ENCODE results near the gene FIBP. TPM values are rescaled to one million over a fixed set of nuclear protein-coding genes. Genes with fewer than 3 reads are reported as not detected.

The FIBP gene
- total and polyA plus RNA-seq, 2 experiments from 2014 or later, result 140 to 199 TPM

GRCh38 chr11:65921033-65921555, 32.8 kb upstream of the FIBP start:
- no peak for DNase-seq (ENCODE audit: low read depth in 1 of 2, low spot score in 1 of 2)
- TF ChIP-seq, protein P1, sequence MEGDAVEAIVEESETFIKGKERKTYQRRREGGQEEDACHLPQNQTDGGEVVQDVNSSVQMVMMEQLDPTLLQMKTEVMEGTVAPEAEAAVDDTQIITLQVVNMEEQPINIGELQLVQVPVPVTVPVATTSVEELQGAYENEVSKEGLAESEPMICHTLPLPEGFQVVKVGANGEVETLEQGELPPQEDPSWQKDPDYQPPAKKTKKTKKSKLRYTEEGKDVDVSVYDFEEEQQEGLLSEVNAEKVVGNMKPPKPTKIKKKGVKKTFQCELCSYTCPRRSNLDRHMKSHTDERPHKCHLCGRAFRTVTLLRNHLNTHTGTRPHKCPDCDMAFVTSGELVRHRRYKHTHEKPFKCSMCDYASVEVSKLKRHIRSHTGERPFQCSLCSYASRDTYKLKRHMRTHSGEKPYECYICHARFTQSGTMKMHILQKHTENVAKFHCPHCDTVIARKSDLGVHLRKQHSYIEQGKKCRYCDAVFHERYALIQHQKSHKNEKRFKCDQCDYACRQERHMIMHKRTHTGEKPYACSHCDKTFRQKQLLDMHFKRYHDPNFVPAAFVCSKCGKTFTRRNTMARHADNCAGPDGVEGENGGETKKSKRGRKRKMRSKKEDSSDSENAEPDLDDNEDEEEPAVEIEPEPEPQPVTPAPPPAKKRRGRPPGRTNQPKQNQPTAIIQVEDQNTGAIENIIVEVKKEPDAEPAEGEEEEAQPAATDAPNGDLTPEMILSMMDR (IDR thresholded peaks at IDR 0.05; ENCODE audit: low read depth, low read length), result no peak
- no peak overlapping the region for H3K4me3 ChIP-seq

DNA sequence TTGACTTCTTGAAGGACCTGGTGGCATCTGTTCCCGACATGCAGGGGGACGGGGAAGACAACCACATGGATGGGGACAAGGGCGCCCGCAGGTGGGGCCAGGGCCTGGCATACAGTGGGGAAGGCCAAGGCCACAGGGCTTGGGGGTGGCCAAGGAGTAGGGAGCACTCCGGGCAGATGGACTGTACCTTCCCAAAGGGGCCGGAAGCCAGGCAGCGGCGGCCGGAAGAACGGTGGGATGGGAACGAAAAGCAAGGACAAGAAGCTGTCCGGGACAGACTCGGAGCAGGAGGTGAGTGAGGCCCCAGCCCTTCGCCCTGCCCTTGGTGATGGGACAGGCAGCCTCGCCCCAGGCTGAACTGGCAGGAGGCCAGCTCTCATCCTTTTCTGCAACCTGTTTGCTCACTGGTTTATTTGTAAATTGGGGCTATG, 32.1 kb upstream of the FIBP start:
- Histone ChIP-seq H3K4me3 (peak overlapping the region; percentile 67), H3K4me1 (ENCODE audit: low read depth) (peaks cover 4% of the 10 kb centered on the region), H3K27ac (no peak overlapping the region), H3K36me3 (peaks cover 6% of the 10 kb centered on the region), H3K9me3 (ENCODE audit: low read depth) (no peaks in the 10 kb centered on the region), H3K27me3 (no peaks in the 10 kb centered on the region)
- TF ChIP-seq, protein P1 (IDR thresholded peaks at IDR 0.05; ENCODE audit: low read depth, low read length), result no peak
- DNase-seq (ENCODE audit: low read depth in 1 of 2, low spot score in 1 of 2), result no peak

More at GRCh38 chr11:65921033-65921555, 32.8 kb upstream of the FIBP start:
- H3K27ac ChIP-seq, result no peak overlapping the region
- peaks cover 4% of the 10 kb centered on the region for H3K4me1 ChIP-seq (ENCODE audit: low read depth)
- peaks cover 6% of the 10 kb centered on the region for H3K36me3 ChIP-seq
- H3K9me3 ChIP-seq (ENCODE audit: low read depth), result no peaks in the 10 kb centered on the region
- H3K27me3 ChIP-seq, result no peaks in the 10 kb centered on the region

DNA sequence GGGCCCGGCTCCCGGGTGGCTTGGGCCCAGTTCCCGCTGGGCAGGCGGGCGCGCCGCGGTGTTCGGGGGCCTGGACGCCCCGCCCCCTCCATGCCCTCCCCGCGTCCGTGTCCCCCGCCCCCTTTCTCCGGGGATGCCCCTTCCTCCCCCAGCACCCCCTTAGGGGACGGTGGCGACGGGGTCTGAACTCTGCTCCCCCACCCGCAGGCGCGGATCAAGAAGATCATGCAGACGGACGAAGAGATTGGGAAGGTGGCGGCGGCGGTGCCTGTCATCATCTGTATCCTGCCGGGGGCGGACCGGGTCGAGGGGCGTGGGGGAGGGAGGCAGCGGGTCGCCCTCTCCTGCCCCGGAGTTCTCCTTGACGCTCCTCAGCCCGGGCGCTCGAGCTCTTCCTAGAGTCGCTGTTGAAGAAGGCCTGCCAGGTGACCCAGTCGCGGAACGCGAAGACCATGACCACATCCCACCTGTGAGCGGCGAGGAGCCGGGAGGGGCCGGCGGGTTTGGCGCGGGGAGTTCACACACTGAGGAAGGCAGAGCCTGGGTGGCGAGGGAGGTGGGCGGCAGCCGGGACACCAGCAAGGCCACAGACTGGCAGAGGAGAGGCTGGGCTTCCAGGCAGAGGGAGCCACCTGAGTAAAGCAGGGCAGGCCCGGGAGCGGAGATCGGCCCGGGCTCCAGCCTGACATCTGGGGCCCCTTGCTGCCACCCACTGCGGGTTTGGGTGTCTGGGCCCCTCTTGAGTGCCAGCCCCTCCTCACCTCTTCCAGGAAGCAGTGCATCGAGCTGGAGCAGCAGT, 31.5 kb upstream of the FIBP start:
- Histone ChIP-seq H3K9me3 (ENCODE audit: low read depth) (no peaks in the 10 kb centered on the region), H3K27me3 (no peaks in the 10 kb centered on the region), H3K36me3 (peaks cover 6% of the 10 kb centered on the region), H3K4me1 (ENCODE audit: low read depth) (peaks cover 4% of the 10 kb centered on the region), H3K27ac (peak overlapping the region; percentile 49), H3K4me3 (peak overlapping the region; percentile 67)
- TF ChIP-seq, protein P1 (IDR thresholded peaks at IDR 0.05; ENCODE audit: low read depth, low read length), result no peak
- DNase-seq (ENCODE audit: low read depth in 1 of 2, low spot score in 1 of 2), result peak in 1 of 2 donors; percentile 60

- TF ChIP-seq, protein P1 (IDR thresholded peaks at IDR 0.05; ENCODE audit: low read depth, low read length), result no peak
- Histone ChIP-seq H3K9me3 (ENCODE audit: low read depth) (no peaks in the 10 kb centered on the region), H3K27me3 (no peaks in the 10 kb centered on the region), H3K27ac (peak within 1 kb of the TSS; percentile 96), H3K4me3 (peak within 1 kb of the TSS; percentile 73), H3K36me3 (peaks cover 6% of the 10 kb centered on the region), H3K4me1 (ENCODE audit: low read depth) (peaks cover 4% of the 10 kb centered on the region)
- peak; percentile 100 for DNase-seq (ENCODE audit: low read depth in 1 of 2, low spot score in 1 of 2)
Observed at GRCh38 chr11:65919141-65919572, 30.9 kb upstream of the FIBP start, which contains the start of gene DRAP1. DRAP1 (plus strand) TSS chr11:65919426; CDS start chr11:65919502, 76 bp downstream.

GRCh38 chr11:65918211-65919140, 30.2 kb upstream of the FIBP start, which contains the start of gene C11orf68:
C11orf68 (minus strand) TSS chr11:65919062; CDS start chr11:65919031, 31 bp downstream.
- Histone ChIP-seq H3K27ac (peak within 1 kb of the TSS; percentile 96), H3K4me1 (ENCODE audit: low read depth) (peaks cover 4% of the 10 kb centered on the region), H3K9me3 (ENCODE audit: low read depth) (no peaks in the 10 kb centered on the region), H3K4me3 (peak within 1 kb of the TSS; percentile 73), H3K27me3 (no peaks in the 10 kb centered on the region), H3K36me3 (peaks cover 5% of the 10 kb centered on the region)
- TF ChIP-seq, protein P1 (IDR thresholded peaks at IDR 0.05; ENCODE audit: low read depth, low read length), result no peak
- peak; percentile 47 to 63 for DNase-seq (ENCODE audit: low read depth in 1 of 2, low spot score in 1 of 2)

All from cardiac muscle cell (in vitro differentiated cells and primary cell).